Neural progenitor cell (in vitro differentiated cells): Measurements from ENCODE around the gene HEMGN. TPM values are rescaled to one million over a fixed set of nuclear protein-coding genes. Genes with fewer than 3 reads are reported as not detected.
"Not testable (repeated sequence)": the region's sequence is repeated elsewhere in the genome, so short reads cannot be mapped to it uniquely, and the experiment has no call there.

Experiments used
- DNase-seq: peaks from one replicate; pipeline ENCODE4 v3.0.0-alpha.2; 2016; ENCODE audit warnings: low spot score
- H2AFZ ChIP-seq: fragments of 200-600 bp; sonication (generic); replicated peaks from 2 replicates; pipeline ENCODE4 v1.6.1; 2016; ENCODE audit warnings: antibody characterized with exemption
- H3F3A ChIP-seq: fragments of 200-600 bp; sonication (generic); 2 replicates; pipeline ENCODE4 v1.6.1; 2016; ENCODE audit warnings: antibody characterized with exemption, low read depth
- H3K27ac ChIP-seq: fragments of 200-600 bp; sonication (generic); 2 replicates; pipeline ENCODE4 v1.5.1; 2016; ENCODE audit warnings: mild to moderate bottlenecking
- H3K27me3 ChIP-seq: fragments of 200-600 bp; sonication (generic); 2 replicates; pipeline ENCODE4 v1.6.1; 2016; ENCODE audit warnings: mild to moderate bottlenecking, moderate library complexity
- H3K36me3 ChIP-seq: fragments of 200-600 bp; sonication (generic); 2 replicates; pipeline ENCODE4 v1.5.1; 2016
- H3K4me1 ChIP-seq: fragments of 200-600 bp; sonication (generic); 2 replicates; pipeline ENCODE4 v1.6.1; 2016; ENCODE audit warnings: mixed run types
- H3K4me2 ChIP-seq: fragments of 200-600 bp; sonication (generic); 2 replicates; pipeline ENCODE4 v1.6.1; 2016
- H3K4me3 ChIP-seq: fragments of 200-600 bp; sonication (generic); 2 replicates; pipeline ENCODE4 v1.5.1; 2016
- H3K79me2 ChIP-seq: fragments of 200-600 bp; sonication (generic); 2 replicates; pipeline ENCODE4 v1.6.1; 2016; ENCODE audit warnings: low read depth
- H3K9ac ChIP-seq: fragments of 200-600 bp; sonication (generic); 2 replicates; pipeline ENCODE4 v1.6.1; 2016
- H3K9me3 ChIP-seq: fragments of 200-600 bp; sonication (generic); 2 replicates; pipeline ENCODE4 v1.5.1; 2016; ENCODE audit warnings: low read depth
- H4K20me1 ChIP-seq: fragments of 200-600 bp; sonication (generic); 2 replicates; pipeline ENCODE4 v1.6.1; 2016; ENCODE audit warnings: low read depth
- H3K27ac Mint-ChIP-seq: 3 replicates; pipeline ENCODE4 v1.8.0; 2021; ENCODE audit warnings: mixed read lengths
- H3K27me3 Mint-ChIP-seq: 2 replicates; pipeline ENCODE4 v1.8.0; 2022; ENCODE audit warnings: low read depth, mild to moderate bottlenecking, inconsistent platforms, moderate library complexity, mixed read lengths; ENCODE audit not compliant: insufficient read depth
- H3K36me3 Mint-ChIP-seq: 3 replicates; pipeline ENCODE4 v1.8.0; 2021; ENCODE audit warnings: mixed read lengths
- H3K4me1 Mint-ChIP-seq: 3 replicates; pipeline ENCODE4 v1.8.0; 2021; ENCODE audit warnings: mixed read lengths
- H3K4me3 Mint-ChIP-seq: 3 replicates; pipeline ENCODE4 v1.8.0; 2021; ENCODE audit warnings: mild to moderate bottlenecking, moderate library complexity, mixed read lengths
- H3K9me3 Mint-ChIP-seq: 3 replicates; pipeline ENCODE4 v1.8.0; 2020; ENCODE audit warnings: mixed read lengths
- EZH2 ChIP-seq: fragments of 200-600 bp; sonication (generic); IDR thresholded peaks from 2 replicates; pipeline ENCODE4 v1.6.1; 2017; ENCODE audit warnings: antibody characterized with exemption, mild to moderate bottlenecking, moderate library complexity
- EZH2phosphoT487 ChIP-seq: fragments of 200-600 bp; sonication (generic); IDR thresholded peaks from 2 replicates; pipeline ENCODE4 v1.6.1; 2017; ENCODE audit warnings: antibody characterized with exemption
- total RNA-seq: library from RNA; depleted of rRNA; stranded (reverse); fragments of >200 nt; gene quantifications from 2 replicates; pipeline ENCODE4 v1.2.3, GENCODE V29; 2015; ENCODE audit warnings: low replicate concordance
- TF ChIP-seq, protein P1 (sequence below): fragments of 200-600 bp; sonication (generic); IDR thresholded peaks from 2 replicates; pipeline ENCODE4 v1.5.1; 2017; ENCODE audit warnings: antibody characterized with exemption, mild to moderate bottlenecking

Gene HEMGN
- total RNA-seq, 1 donor from 2014 or later = not detected

DNA sequence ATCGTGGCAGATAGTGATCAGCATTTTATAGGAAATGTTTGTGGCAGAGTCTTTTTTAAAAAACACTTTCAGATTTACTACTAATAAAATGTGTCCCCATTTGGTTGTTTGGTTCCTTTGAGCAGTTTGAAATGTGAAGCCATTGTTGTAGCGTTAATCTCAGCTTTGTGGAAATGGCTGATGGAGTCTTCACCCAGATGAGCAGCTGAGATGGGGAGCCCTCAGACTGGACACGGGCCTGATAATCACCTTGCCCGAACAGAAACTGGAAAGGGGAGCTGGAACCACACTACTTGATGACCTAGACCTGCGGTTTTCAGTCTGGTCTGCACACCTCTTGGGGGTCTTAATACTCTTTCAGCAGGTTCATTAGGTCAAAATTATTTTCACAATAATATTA is 24.6 kb upstream of the HEMGN start:
- Histone ChIP-seq H3F3A (no peaks in the 10 kb centered on the region), H3K36me3 (no peaks in the 10 kb centered on the region), H3K9me3 (no peaks in the 10 kb centered on the region), H3K4me3 (no peak overlapping the region), H3K4me1 (no peaks in the 10 kb centered on the region), H4K20me1 (no peaks in the 10 kb centered on the region), H3K27ac (no peak overlapping the region), H2AFZ (no peak overlapping the region), H3K79me2 (no peaks in the 10 kb centered on the region), H3K27me3 (peaks cover 84% of the 10 kb centered on the region), H3K9ac (no peak overlapping the region), H3K4me2 (no peak overlapping the region)
- Mint-ChIP-seq H3K4me1 (no peaks in the 10 kb centered on the region), H3K27me3 (peaks cover 3% of the 10 kb centered on the region), H3K27ac (no peak overlapping the region), H3K4me3 (no peak overlapping the region), H3K36me3 (no peaks in the 10 kb centered on the region), H3K9me3 (no peaks in the 10 kb centered on the region)
- DNase-seq = no peak
- no peak for TF ChIP-seq EZH2
- TF ChIP-seq EZH2phosphoT487 = no peak
- TF ChIP-seq, protein P1, sequence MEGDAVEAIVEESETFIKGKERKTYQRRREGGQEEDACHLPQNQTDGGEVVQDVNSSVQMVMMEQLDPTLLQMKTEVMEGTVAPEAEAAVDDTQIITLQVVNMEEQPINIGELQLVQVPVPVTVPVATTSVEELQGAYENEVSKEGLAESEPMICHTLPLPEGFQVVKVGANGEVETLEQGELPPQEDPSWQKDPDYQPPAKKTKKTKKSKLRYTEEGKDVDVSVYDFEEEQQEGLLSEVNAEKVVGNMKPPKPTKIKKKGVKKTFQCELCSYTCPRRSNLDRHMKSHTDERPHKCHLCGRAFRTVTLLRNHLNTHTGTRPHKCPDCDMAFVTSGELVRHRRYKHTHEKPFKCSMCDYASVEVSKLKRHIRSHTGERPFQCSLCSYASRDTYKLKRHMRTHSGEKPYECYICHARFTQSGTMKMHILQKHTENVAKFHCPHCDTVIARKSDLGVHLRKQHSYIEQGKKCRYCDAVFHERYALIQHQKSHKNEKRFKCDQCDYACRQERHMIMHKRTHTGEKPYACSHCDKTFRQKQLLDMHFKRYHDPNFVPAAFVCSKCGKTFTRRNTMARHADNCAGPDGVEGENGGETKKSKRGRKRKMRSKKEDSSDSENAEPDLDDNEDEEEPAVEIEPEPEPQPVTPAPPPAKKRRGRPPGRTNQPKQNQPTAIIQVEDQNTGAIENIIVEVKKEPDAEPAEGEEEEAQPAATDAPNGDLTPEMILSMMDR = no peak

DNA sequence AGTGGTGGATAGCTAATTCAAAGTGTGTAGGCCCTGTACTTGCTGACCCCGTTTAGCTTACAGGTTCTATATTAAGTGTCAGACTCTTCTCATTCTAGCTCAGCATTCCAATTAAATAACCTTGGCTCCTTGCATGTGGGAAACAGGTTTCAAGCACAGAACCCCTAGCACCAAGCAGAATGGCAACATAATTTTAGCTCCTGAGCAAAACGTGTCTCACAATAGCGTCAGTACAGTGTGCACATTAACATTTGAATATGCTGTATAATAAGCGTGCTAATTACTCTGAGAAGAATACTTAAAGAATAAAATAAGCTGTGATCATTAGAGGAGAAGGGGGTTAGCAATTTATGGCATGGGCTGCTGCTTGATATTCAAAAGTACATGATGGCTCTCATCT is 24.2 kb upstream of the HEMGN start:
- Histone ChIP-seq H3K27me3 (peaks cover 83% of the 10 kb centered on the region), H3K36me3 (no peaks in the 10 kb centered on the region), H3K27ac (no peak overlapping the region), H3F3A (no peaks in the 10 kb centered on the region), H3K4me3 (no peak overlapping the region), H2AFZ (no peak overlapping the region), H3K4me2 (no peak overlapping the region), H4K20me1 (no peaks in the 10 kb centered on the region), H3K9ac (no peak overlapping the region), H3K79me2 (no peaks in the 10 kb centered on the region), H3K4me1 (no peaks in the 10 kb centered on the region), H3K9me3 (no peaks in the 10 kb centered on the region)
- H3K27ac Mint-ChIP-seq = no peak overlapping the region
- H3K36me3 Mint-ChIP-seq = no peaks in the 10 kb centered on the region
- no peaks in the 10 kb centered on the region for H3K4me1 Mint-ChIP-seq
- peaks cover 2% of the 10 kb centered on the region for H3K27me3 Mint-ChIP-seq
- no peaks in the 10 kb centered on the region for H3K9me3 Mint-ChIP-seq
- H3K4me3 Mint-ChIP-seq = no peak overlapping the region
- TF ChIP-seq EZH2phosphoT487 (no peak), EZH2 (no peak)
- TF ChIP-seq, protein P1 = no peak
- no peak for DNase-seq

DNA sequence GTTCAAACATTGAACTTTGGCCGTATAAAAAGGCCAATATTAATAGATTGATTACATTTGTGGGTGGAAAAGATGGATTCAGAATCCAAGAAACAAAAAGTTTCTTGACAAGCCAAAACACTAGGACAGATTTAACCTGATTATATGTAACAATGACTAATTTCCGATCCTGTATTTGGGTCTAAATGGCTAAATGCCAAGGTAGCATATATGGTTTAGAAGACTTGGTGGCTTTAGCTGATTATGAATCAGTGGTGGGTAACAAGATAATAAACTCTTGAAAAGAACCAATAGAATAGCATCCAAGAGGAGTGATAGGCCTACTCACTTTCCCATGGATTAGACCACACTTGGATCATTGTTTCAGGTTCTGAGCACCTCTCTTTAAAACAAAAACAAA is 23.4 kb upstream of the HEMGN start:
- no peak overlapping the region for H3K4me3 Mint-ChIP-seq
- no peaks in the 10 kb centered on the region for H3K79me2 ChIP-seq
- no peaks in the 10 kb centered on the region for H3K4me1 Mint-ChIP-seq
- H3F3A ChIP-seq = no peaks in the 10 kb centered on the region
- no peak overlapping the region for H3K27ac ChIP-seq
- peaks cover 83% of the 10 kb centered on the region for H3K27me3 ChIP-seq
- no peaks in the 10 kb centered on the region for H3K9me3 Mint-ChIP-seq
- no peak overlapping the region for H3K4me2 ChIP-seq
- no peaks in the 10 kb centered on the region for H3K9me3 ChIP-seq
- TF ChIP-seq, protein P1 = no peak
- TF ChIP-seq EZH2 = no peak
- no peak for TF ChIP-seq EZH2phosphoT487
- no peak overlapping the region for H3K27ac Mint-ChIP-seq
- peaks cover 2% of the 10 kb centered on the region for H3K27me3 Mint-ChIP-seq
- H3K36me3 Mint-ChIP-seq = no peaks in the 10 kb centered on the region
- H3K4me1 ChIP-seq = no peaks in the 10 kb centered on the region
- H3K4me3 ChIP-seq = no peak overlapping the region
- no peaks in the 10 kb centered on the region for H3K36me3 ChIP-seq
- no peak overlapping the region for H3K9ac ChIP-seq
- no peaks in the 10 kb centered on the region for H4K20me1 ChIP-seq
- DNase-seq = no peak
- H2AFZ ChIP-seq = no peak overlapping the region

DNA sequence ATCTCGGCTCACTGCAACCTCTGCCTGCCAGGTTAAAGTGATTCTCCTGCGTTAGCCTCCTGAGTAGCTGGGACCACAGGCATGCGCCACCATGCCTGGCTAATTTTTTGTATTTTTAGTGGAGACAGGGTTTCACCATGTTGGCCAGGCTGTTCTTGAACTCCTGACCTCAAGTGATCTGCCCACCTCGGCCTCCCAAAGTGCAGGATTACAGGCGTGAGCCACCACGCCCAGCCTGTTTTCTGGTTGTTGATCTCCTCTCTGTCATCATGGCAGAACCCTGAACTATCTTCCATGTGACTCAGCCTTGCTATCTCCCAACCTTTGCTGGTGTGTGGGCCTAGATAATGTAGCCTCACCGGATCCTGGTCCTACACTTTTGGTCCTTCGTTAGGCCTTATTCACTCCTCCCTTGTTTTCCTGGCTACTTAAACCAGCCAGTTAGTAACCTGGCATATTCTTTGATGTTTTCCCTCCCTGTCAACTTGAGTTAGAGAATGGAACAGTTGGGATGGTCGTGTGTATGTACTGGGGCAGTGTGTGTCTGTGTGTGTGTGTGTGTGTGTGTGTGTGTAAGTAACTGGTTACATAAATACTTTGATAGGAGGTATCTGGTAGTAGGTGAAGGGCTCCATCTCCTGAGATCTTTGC is 22.8 kb upstream of the HEMGN start:
- not testable (repeated sequence) for H3F3A ChIP-seq, H3K79me2 ChIP-seq, H3K4me3 ChIP-seq, H3K4me1 ChIP-seq, H3K9ac ChIP-seq, H3K4me1 Mint-ChIP-seq, H3K9me3 ChIP-seq, H2AFZ ChIP-seq, H3K36me3 ChIP-seq, H3K9me3 Mint-ChIP-seq, H3K36me3 Mint-ChIP-seq, H3K27me3 Mint-ChIP-seq, H4K20me1 ChIP-seq, H3K4me2 ChIP-seq, H3K27ac ChIP-seq, H3K4me3 Mint-ChIP-seq, DNase-seq, H3K27ac Mint-ChIP-seq
- peaks cover 80% of the 10 kb centered on the region for H3K27me3 ChIP-seq
